Measurements from ENCODE around the gene ANKH. TPM values are rescaled to one million over a fixed set of nuclear protein-coding genes. Genes with fewer than 3 reads are reported as not detected.

Gene ANKH
- total and polyA plus RNA-seq, 2 experiments from 2014 or later = 27.6 to 29.9 TPM

DNA sequence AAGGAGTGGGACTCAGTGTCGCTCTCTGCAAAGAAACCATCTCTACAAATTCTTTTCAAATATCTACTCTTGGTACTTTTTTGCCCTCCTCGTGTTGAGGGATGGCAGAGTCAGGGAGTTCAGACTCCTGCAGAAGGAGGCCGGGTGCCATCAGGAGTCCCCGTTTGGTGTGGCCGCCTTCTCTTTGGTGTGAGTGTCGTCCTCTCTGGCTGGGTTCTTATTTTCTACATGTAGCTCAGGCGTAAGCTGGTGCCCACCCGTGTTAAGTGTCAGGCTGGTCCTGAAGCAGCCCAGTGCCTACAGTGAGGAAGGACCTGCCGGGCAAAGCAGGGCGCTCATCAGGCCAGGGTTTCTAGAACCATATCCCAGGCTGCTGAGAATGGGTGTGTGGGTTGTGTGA lies 170.0 kb downstream of the ANKH start:
- no peaks in the 10 kb centered on the region for H3K27me3 ChIP-seq
- H3K4me2 ChIP-seq = no peak overlapping the region
- no peak overlapping the region for H2AFZ ChIP-seq
- H3K9me2 ChIP-seq (replicated peaks; ENCODE audit: insufficient read depth) = no peaks in the 10 kb centered on the region
- TF ChIP-seq, protein P1, sequence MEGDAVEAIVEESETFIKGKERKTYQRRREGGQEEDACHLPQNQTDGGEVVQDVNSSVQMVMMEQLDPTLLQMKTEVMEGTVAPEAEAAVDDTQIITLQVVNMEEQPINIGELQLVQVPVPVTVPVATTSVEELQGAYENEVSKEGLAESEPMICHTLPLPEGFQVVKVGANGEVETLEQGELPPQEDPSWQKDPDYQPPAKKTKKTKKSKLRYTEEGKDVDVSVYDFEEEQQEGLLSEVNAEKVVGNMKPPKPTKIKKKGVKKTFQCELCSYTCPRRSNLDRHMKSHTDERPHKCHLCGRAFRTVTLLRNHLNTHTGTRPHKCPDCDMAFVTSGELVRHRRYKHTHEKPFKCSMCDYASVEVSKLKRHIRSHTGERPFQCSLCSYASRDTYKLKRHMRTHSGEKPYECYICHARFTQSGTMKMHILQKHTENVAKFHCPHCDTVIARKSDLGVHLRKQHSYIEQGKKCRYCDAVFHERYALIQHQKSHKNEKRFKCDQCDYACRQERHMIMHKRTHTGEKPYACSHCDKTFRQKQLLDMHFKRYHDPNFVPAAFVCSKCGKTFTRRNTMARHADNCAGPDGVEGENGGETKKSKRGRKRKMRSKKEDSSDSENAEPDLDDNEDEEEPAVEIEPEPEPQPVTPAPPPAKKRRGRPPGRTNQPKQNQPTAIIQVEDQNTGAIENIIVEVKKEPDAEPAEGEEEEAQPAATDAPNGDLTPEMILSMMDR (IDR thresholded peaks at IDR 0.05; ENCODE audit: poor library complexity) = no peak
- no peak for TF ChIP-seq EZH2phosphoT487 (IDR thresholded peaks at IDR 0.05; ENCODE audit: low read depth, severe bottlenecking, unreplicated experiment)
- no peak for TF ChIP-seq EZH2 (IDR thresholded peaks at IDR 0.05; ENCODE audit: borderline replicate concordance)
- 97% methylated on average over 10 of the region's 10 CpGs for WGBS (ENCODE audit: low lambda C conversion rate, missing lambda C conversion rate)
- H3K4me3 ChIP-seq = no peak overlapping the region
- no peaks in the 10 kb centered on the region for H3K36me3 ChIP-seq (replicated peaks; ENCODE audit: insufficient read depth, low read depth)
- H3K27ac ChIP-seq = no peak overlapping the region
- no peaks in the 10 kb centered on the region for H4K20me1 ChIP-seq (ENCODE audit: insufficient read depth, poor library complexity, severe bottlenecking)
- H3K4me1 ChIP-seq (ENCODE audit: insufficient read depth) = no peaks in the 10 kb centered on the region
- no peaks in the 10 kb centered on the region for H3K9me3 ChIP-seq (ENCODE audit: low read depth)
- DNase-seq (ENCODE audit: low spot score) = no peak
- no peaks in the 10 kb centered on the region for H3K79me2 ChIP-seq

- WGBS (ENCODE audit: low lambda C conversion rate, missing lambda C conversion rate) = 85% methylated on average over 12 of the region's 13 CpGs
- Histone ChIP-seq H3K36me3 (replicated peaks; ENCODE audit: insufficient read depth, low read depth) (no peaks in the 10 kb centered on the region), H3K9me3 (ENCODE audit: low read depth) (no peaks in the 10 kb centered on the region), H3K4me2 (no peak overlapping the region), H4K20me1 (ENCODE audit: insufficient read depth, poor library complexity, severe bottlenecking) (no peaks in the 10 kb centered on the region), H2AFZ (no peak overlapping the region), H3K9me2 (replicated peaks; ENCODE audit: insufficient read depth) (no peaks in the 10 kb centered on the region), H3K27me3 (no peaks in the 10 kb centered on the region), H3K27ac (no peak overlapping the region), H3K4me1 (ENCODE audit: insufficient read depth) (no peaks in the 10 kb centered on the region), H3K4me3 (no peak overlapping the region), H3K79me2 (no peaks in the 10 kb centered on the region)
- no peak for DNase-seq (ENCODE audit: low spot score)
- TF ChIP-seq EZH2phosphoT487 (IDR thresholded peaks at IDR 0.05; ENCODE audit: low read depth, severe bottlenecking, unreplicated experiment) = no peak
- no peak for TF ChIP-seq EZH2 (IDR thresholded peaks at IDR 0.05; ENCODE audit: borderline replicate concordance)
- TF ChIP-seq, protein P1 (IDR thresholded peaks at IDR 0.05; ENCODE audit: poor library complexity) = no peak
Measured at GRCh38 chr5:14700478-14701436, 170.8 kb downstream of the ANKH start.

GRCh38 chr5:14699807-14700400 lies 171.7 kb downstream of the ANKH start:
- no peaks in the 10 kb centered on the region for H3K4me1 ChIP-seq (ENCODE audit: insufficient read depth)
- H3K9me2 ChIP-seq (replicated peaks; ENCODE audit: insufficient read depth) = no peaks in the 10 kb centered on the region
- no peaks in the 10 kb centered on the region for H3K79me2 ChIP-seq
- no peaks in the 10 kb centered on the region for H3K36me3 ChIP-seq (replicated peaks; ENCODE audit: insufficient read depth, low read depth)
- H2AFZ ChIP-seq = no peak overlapping the region
- no peak for TF ChIP-seq EZH2phosphoT487 (IDR thresholded peaks at IDR 0.05; ENCODE audit: low read depth, severe bottlenecking, unreplicated experiment)
- no peak for TF ChIP-seq EZH2 (IDR thresholded peaks at IDR 0.05; ENCODE audit: borderline replicate concordance)
- TF ChIP-seq, protein P1 (IDR thresholded peaks at IDR 0.05; ENCODE audit: poor library complexity) = no peak
- H4K20me1 ChIP-seq (ENCODE audit: insufficient read depth, poor library complexity, severe bottlenecking) = no peaks in the 10 kb centered on the region
- 80% methylated on average over 8 of the region's 8 CpGs for WGBS (ENCODE audit: low lambda C conversion rate, missing lambda C conversion rate)
- H3K27me3 ChIP-seq = no peaks in the 10 kb centered on the region
- H3K27ac ChIP-seq = no peak overlapping the region
- H3K9me3 ChIP-seq (ENCODE audit: low read depth) = no peaks in the 10 kb centered on the region
- H3K4me2 ChIP-seq = no peak overlapping the region
- no peak overlapping the region for H3K4me3 ChIP-seq
- DNase-seq (ENCODE audit: low spot score) = no peak
